ENCODE data around the gene TNS4.

Gene TNS4

GRCh38 chr17:40484973-40485530, 16.4 kb downstream of the TNS4 start:
- TF ChIP-seq ZBTB7A (IDR thresholded peaks at IDR 0.05; ENCODE audit: low read depth), result no peak
- TF ChIP-seq FOXM1 (IDR thresholded peaks at IDR 0.05; ENCODE audit: borderline replicate concordance, low read depth), result no peak

GRCh38 chr17:40484285-40484972, 17.0 kb downstream of the TNS4 start:
- TF ChIP-seq RAD21 (IDR thresholded peaks at IDR 0.05; ENCODE audit: low read depth) (no peak), CREB1 (IDR thresholded peaks at IDR 0.05; ENCODE audit: low read depth) (no peak), USF1 (IDR thresholded peaks at IDR 0.05) (no peak), YY1 (IDR thresholded peaks at IDR 0.05; ENCODE audit: low read depth) (no peak), EP300 (IDR thresholded peaks at IDR 0.05; ENCODE audit: borderline replicate concordance) (no peak), MAX (IDR thresholded peaks at IDR 0.05) (no peak)

- TF ChIP-seq CEBPB (IDR thresholded peaks at IDR 0.05) (no peak), YY1 (IDR thresholded peaks at IDR 0.05; ENCODE audit: low read depth) (no peak), MAX (IDR thresholded peaks at IDR 0.05) (no peak), USF1 (IDR thresholded peaks at IDR 0.05) (no peak), CREB1 (IDR thresholded peaks at IDR 0.05; ENCODE audit: low read depth) (no peak), EGR1 (IDR thresholded peaks at IDR 0.05) (no peak), TEAD4 (IDR thresholded peaks at IDR 0.05) (no peak), RAD21 (IDR thresholded peaks at IDR 0.05; ENCODE audit: low read depth) (no peak), FOXM1 (IDR thresholded peaks at IDR 0.05; ENCODE audit: borderline replicate concordance, low read depth) (no peak), REST (IDR thresholded peaks at IDR 0.05; ENCODE audit: low read depth) (no peak), TCF12 (IDR thresholded peaks at IDR 0.05; ENCODE audit: low read depth) (no peak), EP300 (IDR thresholded peaks at IDR 0.05; ENCODE audit: borderline replicate concordance) (no peak), NFIC (IDR thresholded peaks at IDR 0.05) (no peak), TAF1 (IDR thresholded peaks at IDR 0.05; ENCODE audit: low read depth) (no peak), ZBTB7A (IDR thresholded peaks at IDR 0.05; ENCODE audit: low read depth) (no peak)
These were observed 17.7 kb downstream of the TNS4 start for GRCh38 chr17:40483679-40484078.

- TF ChIP-seq EGR1 (IDR thresholded peaks at IDR 0.05) (no peak), YY1 (IDR thresholded peaks at IDR 0.05; ENCODE audit: low read depth) (no peak), TCF12 (IDR thresholded peaks at IDR 0.05; ENCODE audit: low read depth) (no peak), USF1 (IDR thresholded peaks at IDR 0.05) (no peak), ZBTB7A (IDR thresholded peaks at IDR 0.05; ENCODE audit: low read depth) (no peak), NFIC (IDR thresholded peaks at IDR 0.05) (no peak), TEAD4 (IDR thresholded peaks at IDR 0.05) (no peak), RAD21 (IDR thresholded peaks at IDR 0.05; ENCODE audit: low read depth) (no peak), FOXM1 (IDR thresholded peaks at IDR 0.05; ENCODE audit: borderline replicate concordance, low read depth) (no peak), REST (IDR thresholded peaks at IDR 0.05; ENCODE audit: low read depth) (no peak), MAX (IDR thresholded peaks at IDR 0.05) (no peak), CREB1 (IDR thresholded peaks at IDR 0.05; ENCODE audit: low read depth) (no peak)
These were observed 18.7 kb downstream of the TNS4 start for GRCh38 chr17:40482722-40483121.

- no peak for TF ChIP-seq TEAD4 (IDR thresholded peaks at IDR 0.05)
- TF ChIP-seq ZBTB7A (IDR thresholded peaks at IDR 0.05; ENCODE audit: low read depth), result no peak
- TF ChIP-seq EP300 (IDR thresholded peaks at IDR 0.05; ENCODE audit: borderline replicate concordance), result no peak
- TF ChIP-seq EGR1 (IDR thresholded peaks at IDR 0.05), result no peak
- no peak for TF ChIP-seq CEBPB (IDR thresholded peaks at IDR 0.05)
- TF ChIP-seq NFIC (IDR thresholded peaks at IDR 0.05), result no peak
- no peak for TF ChIP-seq FOXM1 (IDR thresholded peaks at IDR 0.05; ENCODE audit: borderline replicate concordance, low read depth)
- no peak for TF ChIP-seq REST (IDR thresholded peaks at IDR 0.05; ENCODE audit: low read depth)
- no peak for TF ChIP-seq TAF1 (IDR thresholded peaks at IDR 0.05; ENCODE audit: low read depth)
- TF ChIP-seq YY1 (IDR thresholded peaks at IDR 0.05; ENCODE audit: low read depth), result no peak
- TF ChIP-seq MAX (IDR thresholded peaks at IDR 0.05), result no peak
- no peak for TF ChIP-seq CREB1 (IDR thresholded peaks at IDR 0.05; ENCODE audit: low read depth)
- no peak for TF ChIP-seq RAD21 (IDR thresholded peaks at IDR 0.05; ENCODE audit: low read depth)
- no peak for TF ChIP-seq USF1 (IDR thresholded peaks at IDR 0.05)
- no peak for TF ChIP-seq TCF12 (IDR thresholded peaks at IDR 0.05; ENCODE audit: low read depth)
These were observed 20.3 kb downstream of the TNS4 start for GRCh38 chr17:40481106-40481505.
